IPS-11a (cell line): ENCODE results near the gene DNAJC18.

Source experiments
- H3K4me3 ChIP-seq: one replicate; pipeline ENCODE4 v1.5.1; 2013; ENCODE audit warnings: low read depth, low read length, control low read depth

Gene DNAJC18

GRCh38 chr5:139371482-139372435 lies 67.6 kb downstream of the DNAJC18 start:
- no peak overlapping the region for H3K4me3 ChIP-seq

GRCh38 chr5:139369181-139369580 lies 70.1 kb downstream of the DNAJC18 start:
- H3K4me3 ChIP-seq, result no peak overlapping the region

- H3K4me3 ChIP-seq, result no peak overlapping the region
Measured at GRCh38 chr5:139368613-139369012, 70.7 kb downstream of the DNAJC18 start.

GRCh38 chr5:139364466-139364865 lies 74.9 kb downstream of the DNAJC18 start:
- no peak overlapping the region for H3K4me3 ChIP-seq

- H3K4me3 ChIP-seq, result no peak overlapping the region
Measured at GRCh38 chr5:139363937-139364336, 75.4 kb downstream of the DNAJC18 start.

- H3K4me3 ChIP-seq, result no peak overlapping the region
Measured at GRCh38 chr5:139361835-139362429, 77.4 kb downstream of the DNAJC18 start.

GRCh38 chr5:139360384-139360783 lies 78.9 kb downstream of the DNAJC18 start:
- no peak overlapping the region for H3K4me3 ChIP-seq
